ENCODE results near the gene MAML3.

The MAML3 gene

GRCh38 chr4:139810710-139811109 lies 343.3 kb downstream of the MAML3 start:
- DNase-seq (ENCODE audit: low read depth in 1 of 2, low spot score in 1 of 2): no peak
- TF ChIP-seq GABPA (IDR thresholded peaks at IDR 0.05; ENCODE audit: low read depth): no peak
- no peak for TF ChIP-seq POLR2AphosphoS5 (IDR thresholded peaks at IDR 0.05; ENCODE audit: low read depth)
- no peak for TF ChIP-seq CTCF (IDR thresholded peaks at IDR 0.05; ENCODE audit: insufficient read depth, low read length)
- TF ChIP-seq SPI1 (IDR thresholded peaks at IDR 0.05; ENCODE audit: borderline replicate concordance, low read depth): no peak
- TF ChIP-seq REST (IDR thresholded peaks at IDR 0.05; ENCODE audit: insufficient replicate concordance, low read depth): no peak

GRCh38 chr4:139809757-139810140 lies 344.2 kb downstream of the MAML3 start:
- no peak for TF ChIP-seq POLR2AphosphoS5 (IDR thresholded peaks at IDR 0.05; ENCODE audit: low read depth)
- TF ChIP-seq CTCF (IDR thresholded peaks at IDR 0.05; ENCODE audit: insufficient read depth, low read length): no peak
- no peak for TF ChIP-seq GABPA (IDR thresholded peaks at IDR 0.05; ENCODE audit: low read depth)
- TF ChIP-seq REST (IDR thresholded peaks at IDR 0.05; ENCODE audit: insufficient replicate concordance, low read depth): no peak
- TF ChIP-seq SPI1 (IDR thresholded peaks at IDR 0.05; ENCODE audit: borderline replicate concordance, low read depth): no peak
- no peak for DNase-seq (ENCODE audit: low read depth in 1 of 2, low spot score in 1 of 2)
- Histone ChIP-seq H3K27me3 (ENCODE audit: insufficient read depth, poor library complexity, severe bottlenecking) (no peaks in the 10 kb centered on the region), H3K4me3 (replicated peaks; ENCODE audit: insufficient read depth, low read length) (no peak overlapping the region), H3K27ac (replicated peaks) (no peak overlapping the region)

More at GRCh38 chr4:139810710-139811109, 343.3 kb downstream of the MAML3 start:
- Histone ChIP-seq H3K27me3 (ENCODE audit: insufficient read depth, poor library complexity, severe bottlenecking) (no peaks in the 10 kb centered on the region), H3K27ac (replicated peaks) (no peak overlapping the region), H3K4me3 (replicated peaks; ENCODE audit: insufficient read depth, low read length) (no peak overlapping the region)

GRCh38 chr4:139808808-139809756 lies 344.9 kb downstream of the MAML3 start:
- Histone ChIP-seq H3K27me3 (ENCODE audit: insufficient read depth, poor library complexity, severe bottlenecking) (no peaks in the 10 kb centered on the region), H3K27ac (replicated peaks) (no peak overlapping the region), H3K4me3 (replicated peaks; ENCODE audit: insufficient read depth, low read length) (no peak overlapping the region)
- TF ChIP-seq CTCF (IDR thresholded peaks at IDR 0.05; ENCODE audit: insufficient read depth, low read length) (no peak), REST (IDR thresholded peaks at IDR 0.05; ENCODE audit: insufficient replicate concordance, low read depth) (no peak), SPI1 (IDR thresholded peaks at IDR 0.05; ENCODE audit: borderline replicate concordance, low read depth) (no peak), GABPA (IDR thresholded peaks at IDR 0.05; ENCODE audit: low read depth) (no peak), POLR2AphosphoS5 (IDR thresholded peaks at IDR 0.05; ENCODE audit: low read depth) (no peak)
- DNase-seq (ENCODE audit: low read depth in 1 of 2, low spot score in 1 of 2): no peak

Measured in HL-60 (cell line).